ENCODE results near the gene CCSER1.

Gene CCSER1

DNA sequence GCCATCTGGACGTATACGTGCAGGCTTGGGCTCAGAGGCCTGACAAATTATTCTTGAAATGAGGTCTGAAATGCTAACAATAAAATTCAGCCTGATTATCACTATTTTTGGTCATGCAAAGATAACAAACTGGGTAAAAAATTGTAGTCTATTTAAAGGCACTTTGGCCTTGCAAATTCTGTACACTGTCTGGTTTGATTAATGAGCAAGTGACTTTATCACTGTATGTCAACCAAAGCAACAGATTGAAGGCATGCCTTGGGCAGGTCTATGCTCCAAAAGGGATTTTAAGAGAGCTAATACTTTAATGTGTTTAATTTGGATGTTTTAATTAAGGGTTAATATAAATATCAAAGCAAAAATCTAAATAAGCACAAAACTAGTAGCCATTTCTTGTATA, 1141.7 kb downstream of the CCSER1 start:
- Histone ChIP-seq H3K9me2 (replicated peaks; ENCODE audit: insufficient read depth, low read length) (no peaks in the 10 kb centered on the region), H3K4me2 (ENCODE audit: low read depth, low read length, poor library complexity, severe bottlenecking) (no peak overlapping the region), H3F3A (ENCODE audit: insufficient read depth) (no peaks in the 10 kb centered on the region), H3K9me3 (ENCODE audit: insufficient read depth, low read length) (no peaks in the 10 kb centered on the region), H3K27ac (ENCODE audit: low read depth, low read length) (no peak overlapping the region), H3K36me3 (ENCODE audit: low read length) (no peaks in the 10 kb centered on the region), H2AFZ (ENCODE audit: low read depth, low read length, severe bottlenecking) (no peak overlapping the region), H3K4me3 (ENCODE audit: insufficient read depth, low read length, poor library complexity, severe bottlenecking) (no peak overlapping the region), H3K9ac (ENCODE audit: low read length) (no peak overlapping the region), H3K79me2 (ENCODE audit: insufficient read depth, low read length) (no peaks in the 10 kb centered on the region), H4K20me1 (ENCODE audit: low read depth, low read length) (no peaks in the 10 kb centered on the region), H3K27me3 (ENCODE audit: low read length) (no peaks in the 10 kb centered on the region)
- TF ChIP-seq, protein P1, sequence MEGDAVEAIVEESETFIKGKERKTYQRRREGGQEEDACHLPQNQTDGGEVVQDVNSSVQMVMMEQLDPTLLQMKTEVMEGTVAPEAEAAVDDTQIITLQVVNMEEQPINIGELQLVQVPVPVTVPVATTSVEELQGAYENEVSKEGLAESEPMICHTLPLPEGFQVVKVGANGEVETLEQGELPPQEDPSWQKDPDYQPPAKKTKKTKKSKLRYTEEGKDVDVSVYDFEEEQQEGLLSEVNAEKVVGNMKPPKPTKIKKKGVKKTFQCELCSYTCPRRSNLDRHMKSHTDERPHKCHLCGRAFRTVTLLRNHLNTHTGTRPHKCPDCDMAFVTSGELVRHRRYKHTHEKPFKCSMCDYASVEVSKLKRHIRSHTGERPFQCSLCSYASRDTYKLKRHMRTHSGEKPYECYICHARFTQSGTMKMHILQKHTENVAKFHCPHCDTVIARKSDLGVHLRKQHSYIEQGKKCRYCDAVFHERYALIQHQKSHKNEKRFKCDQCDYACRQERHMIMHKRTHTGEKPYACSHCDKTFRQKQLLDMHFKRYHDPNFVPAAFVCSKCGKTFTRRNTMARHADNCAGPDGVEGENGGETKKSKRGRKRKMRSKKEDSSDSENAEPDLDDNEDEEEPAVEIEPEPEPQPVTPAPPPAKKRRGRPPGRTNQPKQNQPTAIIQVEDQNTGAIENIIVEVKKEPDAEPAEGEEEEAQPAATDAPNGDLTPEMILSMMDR (IDR thresholded peaks at IDR 0.05; ENCODE audit: insufficient read depth, low read length, poor library complexity, severe bottlenecking): no peak
- TF ChIP-seq EZH2phosphoT487 (conservative IDR thresholded peaks at IDR 0.05; ENCODE audit: low read length): no peak

DNA sequence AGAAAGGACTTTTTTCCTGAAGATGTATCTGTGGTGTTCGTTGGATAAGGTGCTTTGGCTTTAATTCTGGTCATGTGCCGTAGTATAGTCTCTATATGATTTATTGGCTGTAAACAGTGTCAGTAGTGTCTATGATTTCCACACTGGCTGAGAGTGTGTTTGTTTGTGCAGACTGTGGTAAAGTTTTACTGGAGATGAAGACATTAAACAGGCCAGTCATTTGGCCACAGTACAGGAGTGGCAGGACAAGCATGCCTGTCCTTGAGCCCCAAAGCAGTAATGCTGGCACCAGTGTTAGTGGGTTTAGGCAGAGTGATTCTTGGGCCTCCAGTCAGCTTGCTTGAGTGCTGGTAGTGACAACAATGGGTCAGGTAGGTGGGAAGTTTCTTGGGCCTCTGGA, 1152.7 kb downstream of the CCSER1 start:
- H3F3A ChIP-seq (ENCODE audit: insufficient read depth): no peaks in the 10 kb centered on the region
- no peaks in the 10 kb centered on the region for H3K9me3 ChIP-seq (ENCODE audit: insufficient read depth, low read length)
- H2AFZ ChIP-seq (ENCODE audit: low read depth, low read length, severe bottlenecking): no peak overlapping the region
- H3K4me3 ChIP-seq (ENCODE audit: insufficient read depth, low read length, poor library complexity, severe bottlenecking): no peak overlapping the region
- H3K27me3 ChIP-seq (ENCODE audit: low read length): no peaks in the 10 kb centered on the region
- H3K36me3 ChIP-seq (ENCODE audit: low read length): no peaks in the 10 kb centered on the region
- H4K20me1 ChIP-seq (ENCODE audit: low read depth, low read length): no peaks in the 10 kb centered on the region
- no peaks in the 10 kb centered on the region for H3K79me2 ChIP-seq (ENCODE audit: insufficient read depth, low read length)
- H3K9ac ChIP-seq (ENCODE audit: low read length): no peak overlapping the region
- TF ChIP-seq, protein P1 (IDR thresholded peaks at IDR 0.05; ENCODE audit: insufficient read depth, low read length, poor library complexity, severe bottlenecking): no peak
- no peak for TF ChIP-seq EZH2phosphoT487 (conservative IDR thresholded peaks at IDR 0.05; ENCODE audit: low read length)
- H3K9me2 ChIP-seq (replicated peaks; ENCODE audit: insufficient read depth, low read length): no peaks in the 10 kb centered on the region
- H3K27ac ChIP-seq (ENCODE audit: low read depth, low read length): no peak overlapping the region
- no peak overlapping the region for H3K4me2 ChIP-seq (ENCODE audit: low read depth, low read length, poor library complexity, severe bottlenecking)

DNA sequence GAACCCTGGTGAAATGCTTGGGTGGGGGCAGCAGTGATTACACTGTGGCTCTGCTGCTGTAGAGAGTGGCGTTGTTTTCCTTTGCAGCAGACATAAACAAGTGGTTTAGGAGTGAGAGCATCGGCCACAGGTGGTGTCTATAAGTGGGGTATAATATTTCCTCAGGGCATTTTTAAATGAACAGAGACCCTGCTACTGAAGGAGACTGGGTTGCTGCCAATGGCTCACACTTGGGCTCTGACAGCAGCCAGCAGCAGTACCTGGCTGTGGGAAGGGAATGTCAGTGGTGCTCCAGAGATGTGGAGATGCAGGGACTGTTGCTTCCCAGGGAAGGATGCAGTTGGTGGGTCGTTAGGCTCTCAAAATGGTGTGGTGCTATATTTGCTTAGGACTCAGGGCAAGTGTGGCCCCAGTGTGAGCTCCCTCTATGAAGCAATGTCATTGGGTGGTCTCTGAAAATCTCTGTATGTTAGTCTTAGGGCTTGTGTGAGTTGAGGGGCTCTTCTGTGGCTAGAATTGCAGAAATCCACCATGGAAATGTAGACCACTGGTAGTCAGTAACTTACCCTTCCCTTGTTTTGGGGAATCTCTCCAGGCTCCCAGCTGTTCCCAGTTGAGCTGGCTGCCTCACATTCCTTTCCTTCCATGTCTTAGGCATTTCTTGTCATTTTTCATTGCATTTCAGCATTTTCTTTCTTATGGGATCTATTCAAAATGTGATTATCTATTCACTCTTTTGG, 1153.5 kb downstream of the CCSER1 start:
- Histone ChIP-seq H3K9ac (ENCODE audit: low read length) (no peak overlapping the region), H3K4me3 (ENCODE audit: insufficient read depth, low read length, poor library complexity, severe bottlenecking) (no peak overlapping the region), H4K20me1 (ENCODE audit: low read depth, low read length) (no peaks in the 10 kb centered on the region), H3K27ac (ENCODE audit: low read depth, low read length) (no peak overlapping the region), H2AFZ (ENCODE audit: low read depth, low read length, severe bottlenecking) (no peak overlapping the region), H3K9me2 (replicated peaks; ENCODE audit: insufficient read depth, low read length) (no peaks in the 10 kb centered on the region), H3K36me3 (ENCODE audit: low read length) (no peaks in the 10 kb centered on the region), H3K27me3 (ENCODE audit: low read length) (no peaks in the 10 kb centered on the region), H3K4me2 (ENCODE audit: low read depth, low read length, poor library complexity, severe bottlenecking) (no peak overlapping the region), H3F3A (ENCODE audit: insufficient read depth) (no peaks in the 10 kb centered on the region), H3K9me3 (ENCODE audit: insufficient read depth, low read length) (no peaks in the 10 kb centered on the region), H3K79me2 (ENCODE audit: insufficient read depth, low read length) (no peaks in the 10 kb centered on the region)
- no peak for TF ChIP-seq EZH2phosphoT487 (conservative IDR thresholded peaks at IDR 0.05; ENCODE audit: low read length)
- TF ChIP-seq, protein P1 (IDR thresholded peaks at IDR 0.05; ENCODE audit: insufficient read depth, low read length, poor library complexity, severe bottlenecking): no peak

Measured in SU-DHL-6 (cell line).